Thyroid gland (tissue), 4 donors: ENCODE data around the gene USP17L26. TPM values are rescaled to one million over a fixed set of nuclear protein-coding genes. Genes with fewer than 3 reads are reported as not detected.
A peak's percentile ranks its signal among the peaks of the same experiment; 100 is the strongest.
"Not testable (repeated sequence)": the region's sequence is repeated elsewhere in the genome, so short reads cannot be mapped to it uniquely, and the experiment has no call there.

Experiments
- DNase-seq, 2 donors: peaks; one replicate each; pipeline ENCODE4 v3.0.0-alpha.2; 2019
- H3K27ac ChIP-seq, 3 donors: fragments of 200-600 bp; sonication (generic); 1 replicate in 2 of 3; 2 replicates in 1 of 3; pipeline ENCODE4 v1.5.1; 2016 to 2019; ENCODE audit warnings: mild to moderate bottlenecking in 1 of 3, moderate library complexity in 1 of 3
- H3K27me3 ChIP-seq: fragments of 200-600 bp; sonication (generic); one replicate; pipeline ENCODE4 v1.5.1; 2019
- H3K36me3 ChIP-seq, 2 donors: fragments of 200-600 bp; sonication (generic); one replicate each; pipeline ENCODE4 v1.5.1; 2016 to 2019
- H3K4me1 ChIP-seq, 2 donors: fragments of 200-600 bp; sonication (generic); one replicate each; pipeline ENCODE4 v1.5.1; 2017 to 2019
- H3K4me3 ChIP-seq, 3 donors: fragments of 200-600 bp; sonication (generic); replicated peaks in 1 of 3; 1 replicate in 2 of 3; 2 replicates in 1 of 3; pipeline ENCODE4 v1.5.1; 2016; ENCODE audit warnings: mild to moderate bottlenecking in 1 of 3
- H3K9me3 ChIP-seq: fragments of 200-600 bp; sonication (generic); one replicate; pipeline ENCODE4 v1.5.1; 2017
- whole genome bisulfite sequencing, 2 donors: methylation state at CpG; one replicate each; pipeline ENCODE4 v1.1.5; 2017; 5-methylcytosine and 5-hydroxymethylcytosine counted together
- intact Hi-C: fragments of 100-400 bp; cut with DNase I; formaldehyde crosslinking; loops from one replicate; pipeline ENCODE4 v1.15.1; 2023
- total RNA-seq, 4 donors: library from RNA; depleted of rRNA; stranded (reverse); fragments of >200 nt; gene quantifications; one replicate each; pipeline ENCODE4 v1.2.3, GENCODE V29; 2016

The USP17L26 gene, protein sequence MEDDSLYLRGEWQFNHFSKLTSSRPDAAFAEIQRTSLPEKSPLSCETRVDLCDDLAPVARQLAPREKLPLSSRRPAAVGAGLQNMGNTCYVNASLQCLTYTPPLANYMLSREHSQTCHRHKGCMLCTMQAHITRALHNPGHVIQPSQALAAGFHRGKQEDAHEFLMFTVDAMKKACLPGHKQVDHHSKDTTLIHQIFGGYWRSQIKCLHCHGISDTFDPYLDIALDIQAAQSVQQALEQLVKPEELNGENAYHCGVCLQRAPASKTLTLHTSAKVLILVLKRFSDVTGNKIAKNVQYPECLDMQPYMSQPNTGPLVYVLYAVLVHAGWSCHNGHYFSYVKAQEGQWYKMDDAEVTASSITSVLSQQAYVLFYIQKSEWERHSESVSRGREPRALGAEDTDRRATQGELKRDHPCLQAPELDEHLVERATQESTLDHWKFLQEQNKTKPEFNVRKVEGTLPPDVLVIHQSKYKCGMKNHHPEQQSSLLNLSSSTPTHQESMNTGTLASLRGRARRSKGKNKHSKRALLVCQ
- total RNA-seq, result not detected

DNA sequence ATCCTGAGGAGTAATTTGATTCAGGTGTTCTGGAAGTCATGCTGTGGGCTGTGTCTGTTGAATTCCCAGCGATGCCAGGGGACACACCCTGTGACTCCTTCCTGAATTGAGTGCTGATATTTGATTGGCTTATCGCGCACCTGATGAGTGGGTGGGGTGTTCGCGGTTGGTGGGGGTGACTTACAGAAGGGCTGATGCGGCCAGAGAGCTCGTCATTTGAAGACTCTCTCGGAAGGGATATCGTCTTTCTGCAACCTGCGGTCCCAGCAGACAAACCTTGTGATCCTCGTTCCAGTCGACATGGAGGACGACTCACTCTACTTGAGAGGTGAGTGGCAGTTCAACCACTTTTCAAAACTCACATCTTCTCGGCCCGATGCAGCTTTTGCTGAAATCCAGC is at the start of gene USP17L26:
Gene USP17L26 (plus strand): TSS at position 301 of the 400 bp plus-strand sequence. CDS start 0 bp downstream, at position 301.
- DNase-seq, H3K9me3 ChIP-seq, intact Hi-C loops, H3K36me3 ChIP-seq, H3K4me1 ChIP-seq, H3K27ac ChIP-seq, H3K27me3 ChIP-seq, H3K4me3 ChIP-seq: not testable (repeated sequence)
- no CpG with 5 or more reads among the region's 15 CpGs for WGBS, 2 donors

DNA sequence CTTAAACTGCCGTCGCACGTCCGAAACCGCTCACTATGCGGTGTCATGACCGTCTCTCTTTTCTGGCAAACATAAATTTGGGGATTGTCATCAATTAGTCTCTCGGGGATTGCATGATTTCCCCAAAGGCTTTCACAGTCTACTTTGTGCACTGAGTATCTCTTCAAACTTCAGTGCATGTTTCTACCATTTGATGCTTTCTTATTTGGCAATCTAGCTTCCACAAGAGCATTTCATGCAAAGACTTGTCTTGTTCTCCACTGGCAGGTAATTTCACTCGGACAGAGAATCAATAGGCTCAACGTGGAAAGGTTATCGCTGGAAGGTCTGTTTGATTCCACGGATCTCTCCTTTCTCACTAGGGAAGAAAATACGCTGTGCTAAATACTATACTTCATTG is 10.3 kb upstream of the USP17L26 start:
- WGBS, 2 donors, result 89 to 93% methylated on average over 5 of the region's 13 CpGs
- intact Hi-C loops, result not testable (repeated sequence)

DNA sequence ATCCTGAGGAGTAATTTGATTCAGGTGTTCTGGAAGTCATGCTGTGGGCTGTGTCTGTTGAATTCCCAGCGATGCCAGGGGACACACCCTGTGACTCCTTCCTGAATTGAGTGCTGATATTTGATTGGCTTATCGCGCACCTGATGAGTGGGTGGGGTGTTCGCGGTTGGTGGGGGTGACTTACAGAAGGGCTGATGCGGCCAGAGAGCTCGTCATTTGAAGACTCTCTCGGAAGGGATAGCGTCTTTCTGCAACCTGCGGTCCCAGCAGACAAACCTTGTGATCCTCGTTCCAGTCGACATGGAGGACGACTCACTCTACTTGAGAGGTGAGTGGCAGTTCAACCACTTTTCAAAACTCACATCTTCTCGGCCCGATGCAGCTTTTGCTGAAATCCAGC is 9.6 kb upstream of the USP17L26 start, which contains the start of gene USP17L24:
Gene USP17L24 (plus strand): TSS at position 301 of the 400 bp plus-strand sequence. CDS start 0 bp downstream, at position 301.
- H3K9me3 ChIP-seq, H3K27me3 ChIP-seq, DNase-seq, H3K27ac ChIP-seq, H3K36me3 ChIP-seq, H3K4me1 ChIP-seq, intact Hi-C loops, H3K4me3 ChIP-seq: not testable (repeated sequence)
- no CpG with 5 or more reads among the region's 15 CpGs for WGBS, 2 donors

More for the DNA sequence above, 10.3 kb upstream of the USP17L26 start:
- not testable (repeated sequence) for H3K27ac ChIP-seq, H3K4me3 ChIP-seq, DNase-seq, H3K27me3 ChIP-seq, H3K36me3 ChIP-seq, H3K4me1 ChIP-seq, H3K9me3 ChIP-seq

DNA sequence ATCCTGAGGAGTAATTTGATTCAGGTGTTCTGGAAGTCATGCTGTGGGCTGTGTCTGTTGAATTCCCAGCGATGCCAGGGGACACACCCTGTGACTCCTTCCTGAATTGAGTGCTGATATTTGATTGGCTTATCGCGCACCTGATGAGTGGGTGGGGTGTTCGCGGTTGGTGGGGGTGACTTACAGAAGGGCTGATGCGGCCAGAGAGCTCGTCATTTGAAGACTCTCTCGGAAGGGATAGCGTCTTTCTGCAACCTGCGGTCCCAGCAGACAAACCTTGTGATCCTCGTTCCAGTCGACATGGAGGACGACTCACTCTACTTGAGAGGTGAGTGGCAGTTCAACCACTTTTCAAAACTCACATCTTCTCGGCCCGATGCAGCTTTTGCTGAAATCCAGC is 4.8 kb upstream of the USP17L26 start, which contains the start of gene USP17L25:
Gene USP17L25 (plus strand): TSS at position 301 of the 400 bp plus-strand sequence. CDS start 0 bp downstream, at position 301.
- H3K27me3 ChIP-seq, intact Hi-C loops, H3K9me3 ChIP-seq, DNase-seq, H3K36me3 ChIP-seq, H3K4me1 ChIP-seq, H3K27ac ChIP-seq, H3K4me3 ChIP-seq: not testable (repeated sequence)
- no CpG with 5 or more reads among the region's 15 CpGs for WGBS, 2 donors

DNA sequence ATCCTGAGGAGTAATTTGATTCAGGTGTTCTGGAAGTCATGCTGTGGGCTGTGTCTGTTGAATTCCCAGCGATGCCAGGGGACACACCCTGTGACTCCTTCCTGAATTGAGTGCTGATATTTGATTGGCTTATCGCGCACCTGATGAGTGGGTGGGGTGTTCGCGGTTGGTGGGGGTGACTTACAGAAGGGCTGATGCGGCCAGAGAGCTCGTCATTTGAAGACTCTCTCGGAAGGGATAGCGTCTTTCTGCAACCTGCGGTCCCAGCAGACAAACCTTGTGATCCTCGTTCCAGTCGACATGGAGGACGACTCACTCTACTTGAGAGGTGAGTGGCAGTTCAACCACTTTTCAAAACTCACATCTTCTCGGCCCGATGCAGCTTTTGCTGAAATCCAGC is 4.6 kb downstream of the USP17L26 start, which contains the start of gene USP17L5:
Gene USP17L5 (plus strand): TSS at position 301 of the 400 bp plus-strand sequence. CDS start 0 bp downstream, at position 301.
- intact Hi-C loops, H3K4me1 ChIP-seq, DNase-seq, H3K36me3 ChIP-seq, H3K4me3 ChIP-seq, H3K27me3 ChIP-seq, H3K27ac ChIP-seq, H3K9me3 ChIP-seq: not testable (repeated sequence)
- no CpG with 5 or more reads among the region's 15 CpGs for WGBS, 2 donors

DNA sequence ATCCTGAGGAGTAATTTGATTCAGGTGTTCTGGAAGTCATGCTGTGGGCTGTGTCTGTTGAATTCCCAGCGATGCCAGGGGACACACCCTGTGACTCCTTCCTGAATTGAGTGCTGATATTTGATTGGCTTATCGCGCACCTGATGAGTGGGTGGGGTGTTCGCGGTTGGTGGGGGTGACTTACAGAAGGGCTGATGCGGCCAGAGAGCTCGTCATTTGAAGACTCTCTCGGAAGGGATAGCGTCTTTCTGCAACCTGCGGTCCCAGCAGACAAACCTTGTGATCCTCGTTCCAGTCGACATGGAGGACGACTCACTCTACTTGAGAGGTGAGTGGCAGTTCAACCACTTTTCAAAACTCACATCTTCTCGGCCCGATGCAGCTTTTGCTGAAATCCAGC is 9.4 kb downstream of the USP17L26 start, which contains the start of gene USP17L27:
Gene USP17L27 (plus strand): TSS at position 301 of the 400 bp plus-strand sequence. CDS start 0 bp downstream, at position 301.
- H3K27ac ChIP-seq, H3K27me3 ChIP-seq, H3K4me3 ChIP-seq, intact Hi-C loops, DNase-seq, H3K9me3 ChIP-seq, H3K36me3 ChIP-seq, H3K4me1 ChIP-seq: not testable (repeated sequence)
- WGBS, 2 donors, result no CpG with 5 or more reads among the region's 15 CpGs

DNA sequence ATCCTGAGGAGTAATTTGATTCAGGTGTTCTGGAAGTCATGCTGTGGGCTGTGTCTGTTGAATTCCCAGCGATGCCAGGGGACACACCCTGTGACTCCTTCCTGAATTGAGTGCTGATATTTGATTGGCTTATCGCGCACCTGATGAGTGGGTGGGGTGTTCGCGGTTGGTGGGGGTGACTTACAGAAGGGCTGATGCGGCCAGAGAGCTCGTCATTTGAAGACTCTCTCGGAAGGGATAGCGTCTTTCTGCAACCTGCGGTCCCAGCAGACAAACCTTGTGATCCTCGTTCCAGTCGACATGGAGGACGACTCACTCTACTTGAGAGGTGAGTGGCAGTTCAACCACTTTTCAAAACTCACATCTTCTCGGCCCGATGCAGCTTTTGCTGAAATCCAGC is 14.1 kb downstream of the USP17L26 start, which contains the start of gene USP17L28:
Gene USP17L28 (plus strand): TSS at position 301 of the 400 bp plus-strand sequence. CDS start 0 bp downstream, at position 301.
- intact Hi-C loops, DNase-seq, H3K27me3 ChIP-seq, H3K36me3 ChIP-seq, H3K9me3 ChIP-seq, H3K27ac ChIP-seq, H3K4me1 ChIP-seq, H3K4me3 ChIP-seq: not testable (repeated sequence)
- no CpG with 5 or more reads among the region's 15 CpGs for WGBS, 2 donors

DNA sequence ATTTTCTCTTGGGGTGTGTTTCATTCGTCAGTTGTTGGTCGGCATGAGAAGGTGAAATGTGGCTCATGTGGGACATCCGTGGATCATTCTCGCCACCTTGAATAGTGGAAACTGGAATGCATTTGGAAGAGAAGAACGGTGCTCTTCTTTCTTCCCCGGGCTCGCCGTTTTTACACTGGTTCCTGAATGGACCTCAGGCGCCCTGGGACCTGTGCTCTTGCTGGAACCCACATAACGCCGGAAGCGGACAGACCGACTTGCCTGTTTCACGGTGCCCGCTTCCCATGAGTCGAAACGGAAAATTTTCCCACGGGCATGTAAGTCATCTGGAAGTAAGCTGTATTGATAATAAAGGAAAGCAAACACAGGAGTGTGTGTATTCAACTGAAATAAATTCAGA is 16.4 kb downstream of the USP17L26 start:
- WGBS, 2 donors, result no CpG with 5 or more reads among the region's 18 CpGs
- H3K4me3 ChIP-seq, result not testable (repeated sequence)

DNA sequence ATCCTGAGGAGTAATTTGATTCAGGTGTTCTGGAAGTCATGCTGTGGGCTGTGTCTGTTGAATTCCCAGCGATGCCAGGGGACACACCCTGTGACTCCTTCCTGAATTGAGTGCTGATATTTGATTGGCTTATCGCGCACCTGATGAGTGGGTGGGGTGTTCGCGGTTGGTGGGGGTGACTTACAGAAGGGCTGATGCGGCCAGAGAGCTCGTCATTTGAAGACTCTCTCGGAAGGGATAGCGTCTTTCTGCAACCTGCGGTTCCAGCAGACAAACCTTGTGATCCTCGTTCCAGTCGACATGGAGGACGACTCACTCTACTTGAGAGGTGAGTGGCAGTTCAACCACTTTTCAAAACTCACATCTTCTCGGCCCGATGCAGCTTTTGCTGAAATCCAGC is 18.9 kb downstream of the USP17L26 start, which contains the start of gene USP17L29:
Gene USP17L29 (plus strand): TSS at position 301 of the 400 bp plus-strand sequence. CDS start 0 bp downstream, at position 301.
- DNase-seq, H3K27me3 ChIP-seq, H3K36me3 ChIP-seq, H3K9me3 ChIP-seq, H3K27ac ChIP-seq, H3K4me1 ChIP-seq, intact Hi-C loops, H3K4me3 ChIP-seq: not testable (repeated sequence)
- no CpG with 5 or more reads among the region's 15 CpGs for WGBS, 2 donors

More for the DNA sequence above, 16.4 kb downstream of the USP17L26 start:
- H3K4me1 ChIP-seq, DNase-seq, H3K27me3 ChIP-seq, H3K36me3 ChIP-seq, intact Hi-C loops, H3K9me3 ChIP-seq, H3K27ac ChIP-seq: not testable (repeated sequence)

DNA sequence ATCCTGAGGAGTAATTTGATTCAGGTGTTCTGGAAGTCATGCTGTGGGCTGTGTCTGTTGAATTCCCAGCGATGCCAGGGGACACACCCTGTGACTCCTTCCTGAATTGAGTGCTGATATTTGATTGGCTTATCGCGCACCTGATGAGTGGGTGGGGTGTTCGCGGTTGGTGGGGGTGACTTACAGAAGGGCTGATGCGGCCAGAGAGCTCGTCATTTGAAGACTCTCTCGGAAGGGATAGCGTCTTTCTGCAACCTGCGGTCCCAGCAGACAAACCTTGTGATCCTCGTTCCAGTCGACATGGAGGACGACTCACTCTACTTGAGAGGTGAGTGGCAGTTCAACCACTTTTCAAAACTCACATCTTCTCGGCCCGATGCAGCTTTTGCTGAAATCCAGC is 28.4 kb downstream of the USP17L26 start, which contains the start of gene USP17L30:
Gene USP17L30 (plus strand): TSS at position 301 of the 400 bp plus-strand sequence. CDS start 0 bp downstream, at position 301.
- H3K27ac ChIP-seq, intact Hi-C loops, H3K36me3 ChIP-seq, DNase-seq, H3K9me3 ChIP-seq, H3K4me3 ChIP-seq, H3K4me1 ChIP-seq, H3K27me3 ChIP-seq: not testable (repeated sequence)
- no CpG with 5 or more reads among the region's 15 CpGs for WGBS, 2 donors

DNA sequence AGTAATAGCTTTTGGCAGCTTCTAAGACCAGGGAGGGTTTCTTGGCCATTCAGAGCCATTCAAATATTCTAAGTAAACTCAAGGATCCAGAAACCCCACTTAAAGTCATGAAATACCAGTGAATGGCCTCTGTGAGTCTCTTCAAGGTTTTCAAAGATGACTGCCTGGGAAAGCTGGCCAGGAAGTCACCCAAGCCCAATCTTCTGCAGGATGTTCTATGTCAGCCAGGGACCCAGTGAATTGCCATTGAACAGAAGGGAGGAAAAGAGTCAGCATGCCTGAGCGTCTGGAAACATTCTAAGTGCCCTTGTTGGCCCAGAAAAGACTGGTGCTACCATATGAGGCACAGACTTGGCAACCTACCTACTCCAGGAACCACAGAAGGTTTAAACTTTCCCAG is 45.4 kb downstream of the USP17L26 start:
- H3K4me1 ChIP-seq, H3K27ac ChIP-seq, H3K9me3 ChIP-seq, H3K4me3 ChIP-seq, H3K36me3 ChIP-seq, H3K27me3 ChIP-seq, intact Hi-C loops: not testable (repeated sequence)
- DNase-seq, result peak; percentile 60 to 66
- WGBS, 2 donors, result 13 to 42% methylated on average over 1 of the region's 1 CpG
